GM21367 (cell line): ENCODE data around the gene EPC1.
A peak's percentile ranks its signal among the peaks of the same experiment; 100 is the strongest.

Experiments
- ATAC-seq: cut with Tn5 transposase; IDR thresholded peaks from one replicate; pipeline ENCODE4 v1.9.1; 2021; ENCODE audit not compliant: unreplicated experiment

EPC1 gene

GRCh38 chr10:32295027-32295426 is 51.9 kb downstream of the EPC1 start:
- no peak for ATAC-seq

DNA sequence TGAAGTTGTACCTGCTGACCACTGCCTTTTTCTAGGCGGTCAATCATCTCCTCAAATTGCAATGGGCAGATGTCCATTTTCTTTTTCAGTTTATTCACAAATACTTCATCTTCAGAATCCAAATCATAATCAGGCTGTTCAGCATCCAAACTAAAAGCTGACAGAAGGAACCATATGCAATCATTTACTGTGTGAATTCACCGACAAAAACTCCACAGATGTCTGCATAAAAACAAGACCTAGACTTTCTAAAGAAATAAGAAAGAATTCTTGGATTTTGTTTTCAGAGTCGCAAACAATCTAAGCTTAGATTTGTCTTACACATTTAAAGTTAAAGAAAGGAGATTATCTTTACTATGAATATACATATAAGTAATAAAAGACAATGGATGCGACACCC is 53.4 kb downstream of the EPC1 start:
- no peak for ATAC-seq

- ATAC-seq = no peak
These were observed 67.2 kb downstream of the EPC1 start for GRCh38 chr10:32279795-32280194.

GRCh38 chr10:32273336-32273735 is 73.6 kb downstream of the EPC1 start:
- no peak for ATAC-seq

DNA sequence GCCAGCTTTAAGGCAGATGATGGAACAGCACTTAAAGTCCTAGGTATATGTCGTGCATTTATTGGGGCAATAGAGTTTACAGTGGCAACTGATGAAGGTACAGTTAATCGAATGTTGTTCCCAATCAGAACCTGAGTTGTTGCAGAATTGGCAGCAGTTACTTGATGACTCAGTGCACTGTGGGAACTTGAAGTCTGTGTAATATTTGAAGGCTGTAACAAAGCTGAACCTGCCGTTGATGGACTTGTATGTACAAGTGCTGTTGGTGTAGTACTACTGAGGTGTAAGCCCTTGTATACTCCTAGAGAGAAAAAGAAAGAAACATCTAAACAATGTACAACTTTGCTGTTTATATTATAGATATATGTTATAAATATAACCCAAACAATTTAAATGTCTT is 75.3 kb downstream of the EPC1 start:
- no peak for ATAC-seq

GRCh38 chr10:32269343-32270100 is 77.4 kb downstream of the EPC1 start:
- ATAC-seq = no peak

GRCh38 chr10:32268788-32269187 is 78.2 kb downstream of the EPC1 start:
- ATAC-seq = no peak

DNA sequence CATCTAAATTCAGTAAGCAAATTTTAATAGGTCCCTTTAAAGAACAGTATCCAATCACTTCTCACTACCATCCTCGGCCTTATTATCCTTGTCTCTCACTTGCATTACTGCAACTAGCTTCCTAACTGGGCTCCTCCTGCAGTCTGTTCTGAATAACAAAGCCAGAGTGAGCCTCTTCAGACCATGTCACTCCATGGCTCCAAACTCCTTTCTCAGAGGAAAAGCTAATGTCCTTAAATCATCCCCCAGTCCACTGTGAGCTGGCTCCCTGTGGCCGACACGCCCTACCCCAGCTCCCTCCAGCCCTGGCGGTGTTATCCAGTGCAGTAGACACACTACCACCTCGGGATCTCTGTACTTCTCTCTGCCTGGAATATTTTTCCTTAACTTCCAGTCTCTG is 80.0 kb downstream of the EPC1 start:
- no peak for ATAC-seq

DNA sequence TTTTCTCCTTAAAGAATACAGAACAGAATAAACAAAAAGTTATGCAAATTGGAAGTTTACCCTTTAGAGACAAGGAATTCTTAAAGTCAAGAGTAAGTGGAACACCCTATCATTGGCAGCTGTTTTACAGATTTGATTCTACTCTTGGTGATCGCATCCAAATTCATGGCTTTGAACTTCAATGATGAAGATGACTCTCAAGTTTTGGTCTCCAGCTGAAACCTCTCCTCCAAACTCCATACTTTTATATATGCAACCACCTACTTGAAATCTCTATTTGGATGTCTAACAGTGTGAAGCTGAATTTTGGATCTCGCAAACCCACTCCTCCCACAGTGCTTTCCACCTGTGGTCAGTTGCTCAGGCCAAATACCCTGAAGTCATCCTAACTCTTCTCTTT is 80.4 kb downstream of the EPC1 start:
- ATAC-seq = no peak

DNA sequence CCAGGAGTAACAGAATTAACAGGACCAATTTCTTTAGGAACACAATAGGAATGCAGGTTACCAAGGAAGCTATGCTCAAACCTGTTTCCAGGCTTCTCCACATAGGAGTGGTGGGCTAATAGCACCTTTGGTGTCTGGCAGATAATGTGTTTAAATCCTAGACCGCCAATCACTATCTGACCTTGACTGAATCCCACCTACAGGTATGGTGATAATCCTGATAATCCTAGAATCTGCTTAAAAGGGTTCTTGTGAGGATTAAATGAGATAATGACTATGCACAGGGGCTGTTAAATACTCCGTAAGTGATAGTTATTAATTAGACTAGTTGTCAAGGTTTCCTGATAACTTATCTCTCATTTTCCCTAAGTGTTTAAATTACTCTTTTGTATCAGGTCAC is 81.2 kb downstream of the EPC1 start:
- ATAC-seq = no peak

- no peak for ATAC-seq
These were observed 83.7 kb downstream of the EPC1 start for GRCh38 chr10:32263300-32263699.

- no peak for ATAC-seq
These were observed 87.4 kb downstream of the EPC1 start for GRCh38 chr10:32259551-32259950.

DNA sequence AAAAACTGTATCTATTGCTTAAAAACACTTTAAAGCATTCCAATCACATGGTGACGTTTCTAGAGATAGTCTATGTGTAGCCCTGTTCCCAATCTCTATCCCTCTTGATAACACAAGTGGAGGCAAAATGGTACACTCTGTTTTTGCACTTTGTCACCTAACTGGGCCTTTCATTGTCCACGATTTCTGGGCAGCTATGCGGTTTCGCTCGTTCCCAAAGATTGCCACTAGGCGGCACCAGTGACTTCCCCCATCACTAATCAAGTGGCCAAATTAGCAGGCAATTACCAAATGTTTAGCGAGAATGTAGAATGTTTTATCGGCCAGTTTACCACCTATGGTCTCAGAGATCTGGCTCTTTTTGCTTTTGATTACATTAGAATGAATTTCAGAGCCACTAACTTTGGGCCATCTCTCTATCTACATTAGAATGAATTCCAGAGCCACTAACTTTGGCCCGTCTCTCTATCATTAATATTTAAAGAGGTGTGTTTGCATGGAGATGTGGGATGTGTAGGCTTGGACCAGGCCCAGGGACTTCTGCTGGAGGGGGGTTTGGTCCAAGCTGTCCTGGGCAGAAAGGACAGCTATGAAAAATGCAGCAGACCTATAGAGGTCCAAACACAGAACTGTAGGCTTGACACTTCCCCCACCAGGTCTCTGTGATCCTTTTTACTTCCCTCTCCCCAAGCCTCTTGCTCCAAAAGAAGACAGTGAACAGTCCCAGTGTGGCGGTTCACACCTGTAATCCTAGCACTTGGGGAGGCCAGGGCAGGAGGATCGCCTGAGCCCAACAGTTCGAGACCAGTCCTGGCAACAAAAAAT is 90.1 kb downstream of the EPC1 start:
- ATAC-seq = peak; percentile 59

DNA sequence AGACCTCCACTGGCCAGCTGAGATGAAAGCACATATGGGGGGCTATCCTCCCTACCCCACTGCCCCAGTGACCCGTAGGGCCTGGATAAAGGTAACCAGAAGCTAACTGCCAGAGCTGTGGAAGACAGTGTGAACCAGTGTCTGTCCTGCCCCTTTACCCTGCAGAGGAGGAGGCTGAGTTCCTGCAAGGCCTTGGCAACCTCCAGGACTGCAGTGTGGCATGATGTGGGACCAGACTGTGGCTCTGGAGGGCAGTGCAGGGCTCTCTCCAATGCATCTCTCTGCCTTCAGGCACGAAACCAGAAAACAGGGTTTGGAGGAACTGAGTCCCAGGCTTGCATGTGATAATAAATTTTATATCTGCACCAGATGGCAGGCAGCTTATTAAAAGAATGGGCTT is 93.1 kb downstream of the EPC1 start:
- ATAC-seq = no peak

GRCh38 chr10:32253276-32253675 is 93.7 kb downstream of the EPC1 start:
- ATAC-seq = no peak

- ATAC-seq = peak; percentile 78
These were observed 96.5 kb downstream of the EPC1 start for GRCh38 chr10:32250489-32250888.

DNA sequence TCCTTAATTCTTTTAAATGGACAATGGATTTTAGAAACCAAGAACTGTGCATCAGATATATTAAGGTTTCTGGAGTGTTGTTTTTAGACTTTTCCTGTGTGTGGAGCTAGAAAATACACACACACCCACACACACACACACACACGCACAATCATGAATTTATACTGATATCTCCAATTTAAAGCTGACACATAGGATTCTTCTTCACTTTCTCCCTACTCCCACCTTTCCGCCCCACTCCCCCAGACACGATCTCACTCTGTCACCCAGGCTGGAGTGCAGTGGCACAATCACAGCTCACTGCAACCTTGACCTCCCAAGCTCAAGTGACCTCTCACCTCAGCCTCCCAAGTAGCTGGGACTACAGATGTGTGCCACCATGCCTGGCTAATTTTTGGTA is 100.3 kb downstream of the EPC1 start:
- ATAC-seq = no peak

DNA sequence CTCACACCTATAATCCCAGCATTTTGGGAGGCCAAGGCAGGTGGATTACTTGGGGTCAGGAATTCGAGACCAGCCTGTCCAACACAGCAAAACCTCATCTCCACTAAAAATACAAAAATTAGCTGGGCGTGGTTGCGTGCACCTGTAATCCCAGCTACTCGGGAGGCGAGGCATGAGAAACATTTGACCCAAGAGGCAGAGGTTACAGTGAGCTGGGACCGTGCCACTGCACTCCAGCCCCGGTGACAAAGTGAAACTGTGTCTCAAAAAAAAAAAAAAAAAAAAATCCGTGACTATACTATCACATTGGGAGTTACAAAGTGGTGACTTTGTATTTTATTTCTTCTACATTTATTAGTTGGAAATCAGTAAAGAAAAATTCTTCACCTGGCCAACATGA is 101.2 kb downstream of the EPC1 start:
- no peak for ATAC-seq

GRCh38 chr10:32244421-32245207 is 102.3 kb downstream of the EPC1 start:
- ATAC-seq = no peak

DNA sequence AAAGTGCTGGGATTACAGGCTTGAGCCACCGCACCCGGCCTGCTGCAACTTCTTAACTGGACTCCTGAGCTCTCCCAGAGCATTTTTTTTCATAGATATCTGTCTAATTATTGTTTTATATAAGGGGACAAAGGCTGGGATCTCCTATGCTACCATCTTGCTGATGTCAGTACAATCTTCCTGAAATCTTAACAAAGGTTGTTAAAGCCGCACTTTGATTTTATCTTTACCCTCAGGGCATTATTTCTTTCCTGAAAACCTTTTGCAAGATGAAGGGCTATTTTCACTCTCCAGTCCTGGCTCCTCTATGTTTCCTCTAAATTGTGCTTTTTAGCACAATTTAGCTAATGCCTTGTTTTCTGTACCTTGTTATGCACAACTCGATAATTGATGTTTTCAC is 102.9 kb downstream of the EPC1 start:
- ATAC-seq = no peak

- no peak for ATAC-seq
These were observed 105.0 kb downstream of the EPC1 start for GRCh38 chr10:32241946-32242345.

DNA sequence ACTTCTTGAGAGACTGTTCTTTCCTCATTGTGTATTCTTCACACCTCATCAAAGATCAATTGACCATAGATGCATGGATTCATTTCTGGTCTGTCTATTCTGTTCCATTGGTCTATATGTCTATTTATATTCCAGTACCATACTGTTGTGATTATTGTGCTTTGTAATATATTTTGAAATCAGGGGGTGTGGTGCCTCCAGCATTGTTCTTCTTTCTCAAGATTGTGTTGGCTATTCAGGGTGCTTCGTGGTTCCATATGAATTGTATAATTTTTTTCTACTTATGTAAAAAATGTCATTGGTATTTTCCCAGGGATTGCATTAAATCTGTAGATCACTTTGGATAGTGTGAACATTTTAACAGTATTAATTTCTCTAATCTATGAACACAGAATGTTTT is 106.5 kb downstream of the EPC1 start:
- no peak for ATAC-seq
